AG09309 (cell line): Measurements from ENCODE around the gene CYP2C19.

Experiments used
- DNase-seq: peaks from one replicate; pipeline ENCODE4 v3.0.0-alpha.2; 2010; ENCODE audit warnings: low read depth
- H3K4me3 ChIP-seq: 2 replicates; pipeline ENCODE4 v1.5.1; 2011; ENCODE audit warnings: mild to moderate bottlenecking, low read depth, low read length, moderate library complexity; ENCODE audit not compliant: control insufficient read depth
- CTCF ChIP-seq: IDR thresholded peaks from 2 replicates; pipeline ENCODE4 v1.5.1; 2011; ENCODE audit warnings: mild to moderate bottlenecking, low read depth, low read length, inconsistent platforms; ENCODE audit not compliant: insufficient read depth, control insufficient read depth; ENCODE audit errors: missing control alignments

CYP2C19 gene

GRCh38 chr10:94762393-94762792 is at the start of gene CYP2C19:
Gene CYP2C19, plus strand, starts transcription at chr10:94762681. Its CDS starts 25 bp downstream, at chr10:94762706.
- no peak for TF ChIP-seq CTCF
- H3K4me3 ChIP-seq, result no peak within 1 kb of the TSS
- DNase-seq, result no peak

- H3K4me3 ChIP-seq, result no peak overlapping the region
- no peak for DNase-seq
- no peak for TF ChIP-seq CTCF
Measured at GRCh38 chr10:94725871-94726270, 36.6 kb upstream of the CYP2C19 start.

- no peak for TF ChIP-seq CTCF
- DNase-seq, result no peak
- H3K4me3 ChIP-seq, result no peak overlapping the region
Measured at GRCh38 chr10:94735197-94735596, 27.3 kb upstream of the CYP2C19 start.

GRCh38 chr10:94738588-94738987 is 23.9 kb upstream of the CYP2C19 start:
- DNase-seq, result no peak
- no peak overlapping the region for H3K4me3 ChIP-seq
- no peak for TF ChIP-seq CTCF

- TF ChIP-seq CTCF, result no peak
- DNase-seq, result no peak
- no peak overlapping the region for H3K4me3 ChIP-seq
Measured at GRCh38 chr10:94747137-94747536, 15.3 kb upstream of the CYP2C19 start.

GRCh38 chr10:94747838-94748237 is 14.6 kb upstream of the CYP2C19 start:
- DNase-seq, result no peak
- TF ChIP-seq CTCF, result no peak
- H3K4me3 ChIP-seq, result no peak overlapping the region

GRCh38 chr10:94757916-94758315 is 4.6 kb upstream of the CYP2C19 start:
- no peak overlapping the region for H3K4me3 ChIP-seq
- TF ChIP-seq CTCF, result no peak
- no peak for DNase-seq
